NCI-H526 treated with DMSO at 0.1 percent for 48 hours (cell line): ENCODE measurements around the gene CNOT11.
"Not testable (repeated sequence)": the region's sequence is repeated elsewhere in the genome, so short reads cannot be mapped to it uniquely, and the experiment has no call there.

Experiments
- DNase-seq: peaks from one replicate; lab custom pipeline; 2025; lab: John Stamatoyannopoulos, UW

The CNOT11 gene

GRCh38 chr2:101310090-101310833 lies 57.6 kb downstream of the CNOT11 start:
- no peak for DNase-seq

GRCh38 chr2:101310834-101311695 lies 58.4 kb downstream of the CNOT11 start:
- no peak for DNase-seq

- no peak for DNase-seq
These were observed 59.0 kb downstream of the CNOT11 start for GRCh38 chr2:101311696-101312017.

- DNase-seq: not testable (repeated sequence)
These were observed 63.9 kb downstream of the CNOT11 start for GRCh38 chr2:101316568-101316967.
